NCI-H524 treated with DMSO at 0.1 percent for 48 hours (cell line): ENCODE measurements around the gene TMTC3.
"Not testable (repeated sequence)": the region's sequence is repeated elsewhere in the genome, so short reads cannot be mapped to it uniquely, and the experiment has no call there.

ENCODE experiments used
- DNase-seq: peaks from one replicate; lab custom pipeline; 2025; lab: John Stamatoyannopoulos, UW

The TMTC3 gene

DNA sequence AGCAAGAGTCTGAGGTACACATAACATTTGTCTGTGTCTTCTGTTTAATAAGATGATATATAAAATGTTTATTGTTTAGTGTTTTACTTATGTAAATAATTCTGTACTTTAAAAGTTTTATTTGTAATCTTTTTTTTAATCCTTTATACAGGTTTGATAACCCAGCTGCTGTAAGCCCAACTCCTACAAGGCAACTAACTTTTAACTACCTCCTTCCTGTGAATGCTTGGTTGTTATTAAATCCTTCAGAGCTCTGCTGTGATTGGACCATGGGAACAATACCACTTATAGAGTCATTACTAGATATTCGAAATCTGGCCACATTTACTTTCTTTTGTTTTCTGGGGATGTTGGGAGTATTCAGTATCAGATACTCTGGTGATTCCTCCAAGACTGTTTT, 24.1 kb downstream of the TMTC3 start:
- DNase-seq = no peak

- no peak for DNase-seq
Observed at GRCh38 chr12:88167384-88167783, 25.3 kb downstream of the TMTC3 start.

DNA sequence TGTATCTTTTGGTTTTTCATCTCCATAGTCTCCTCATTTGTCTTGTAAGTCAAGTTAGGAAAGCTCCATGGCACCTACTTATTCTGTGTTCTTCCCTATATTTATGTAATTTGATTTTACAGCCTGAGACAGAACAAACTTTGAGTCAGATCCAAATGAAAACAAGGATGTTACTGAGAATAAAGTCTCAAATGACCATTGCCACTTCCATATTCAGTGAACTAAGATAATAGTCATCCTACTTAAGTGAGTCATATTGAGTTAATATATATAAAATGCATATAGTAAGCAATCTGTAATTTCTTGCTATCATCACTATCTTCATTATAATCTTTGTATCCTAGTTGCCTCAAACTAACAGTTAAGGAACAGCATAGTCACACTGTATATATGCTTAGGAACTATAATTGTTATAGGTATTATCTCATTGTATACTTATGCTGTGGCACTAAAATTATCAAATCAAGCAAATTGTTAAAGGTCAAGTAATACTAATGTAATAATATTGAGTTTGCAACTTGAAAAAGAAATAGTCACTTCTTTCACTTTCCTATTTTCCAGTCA, 30.8 kb downstream of the TMTC3 start:
- no peak for DNase-seq

DNA sequence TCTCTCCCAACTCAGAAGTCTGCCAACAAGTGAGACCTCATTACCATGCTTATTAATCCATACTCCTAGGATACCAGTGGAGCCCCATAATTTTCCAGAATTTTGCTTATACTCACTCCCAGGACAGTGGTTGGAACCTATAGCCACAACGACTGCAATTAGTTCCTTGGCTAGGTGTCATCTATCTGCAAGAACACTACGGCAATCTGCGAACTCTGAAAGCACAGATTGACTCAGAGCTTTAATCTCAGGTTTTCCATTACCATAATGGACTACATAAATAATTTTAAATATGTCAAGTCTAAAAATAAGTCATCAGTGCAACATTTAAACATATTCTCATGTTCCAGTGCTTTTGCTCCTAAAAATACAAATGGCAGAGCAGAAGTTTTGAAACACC, 33.4 kb downstream of the TMTC3 start:
- no peak for DNase-seq

- DNase-seq = no peak
Observed at GRCh38 chr12:88179436-88180014, 37.4 kb downstream of the TMTC3 start.

GRCh38 chr12:88181881-88182280, 39.8 kb downstream of the TMTC3 start:
- no peak for DNase-seq

GRCh38 chr12:88182416-88182815, 40.3 kb downstream of the TMTC3 start:
- no peak for DNase-seq

DNA sequence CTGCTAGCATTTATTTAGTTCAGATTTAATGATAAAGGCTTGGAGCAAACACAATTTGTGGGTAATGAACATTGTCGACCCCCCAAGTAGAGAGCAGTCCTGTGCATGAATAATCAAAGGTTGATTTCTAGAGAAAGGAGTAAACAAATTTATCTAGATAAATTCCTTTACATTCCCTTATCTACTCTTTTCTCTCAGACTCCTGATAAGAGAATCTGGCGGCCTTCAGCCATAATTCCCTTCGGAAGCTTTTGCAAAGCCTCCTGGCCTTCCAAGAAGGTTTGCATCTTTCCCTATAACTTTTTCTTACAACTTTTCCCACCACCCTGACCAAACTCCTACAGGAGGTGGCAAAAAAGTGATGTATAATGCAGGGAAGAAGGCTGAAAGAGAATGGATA, 42.1 kb downstream of the TMTC3 start:
- no peak for DNase-seq

DNA sequence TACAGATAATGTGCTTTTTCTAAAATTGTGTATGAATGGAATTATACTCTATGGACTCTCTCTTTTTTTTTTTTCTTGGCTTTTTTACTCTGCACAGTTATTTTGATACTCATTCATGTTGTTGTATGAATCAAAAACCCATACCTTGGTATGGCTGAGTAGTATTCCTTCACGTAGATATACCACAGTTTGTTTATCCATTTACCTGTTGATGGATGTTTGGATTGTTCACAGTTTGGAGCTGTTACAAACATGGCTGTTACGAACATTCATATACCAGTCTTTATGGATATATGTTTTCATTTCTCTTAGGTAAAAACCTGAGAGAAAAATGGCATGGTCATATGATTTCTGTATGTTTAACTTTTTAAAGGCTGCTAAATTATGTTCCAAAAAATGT, 43.2 kb downstream of the TMTC3 start:
- no peak for DNase-seq

DNA sequence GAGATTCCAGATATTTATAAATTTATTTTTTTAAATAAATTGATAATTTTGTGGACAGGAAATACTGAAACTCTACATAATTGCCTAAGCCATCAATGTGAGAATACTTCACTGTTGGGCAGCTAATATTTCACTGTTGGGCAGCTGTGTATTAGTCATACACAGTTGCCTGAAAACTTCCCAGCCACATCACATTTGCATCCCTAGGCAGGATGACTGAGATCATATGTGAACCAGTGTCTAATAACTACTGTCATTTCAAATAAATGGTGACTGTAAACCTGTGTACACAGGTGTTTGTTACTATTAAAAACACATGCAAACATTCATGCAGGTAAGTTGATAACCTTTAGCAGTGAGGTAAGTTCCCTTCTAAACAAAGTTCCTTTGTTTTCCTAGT, 43.9 kb downstream of the TMTC3 start:
- DNase-seq = no peak

DNA sequence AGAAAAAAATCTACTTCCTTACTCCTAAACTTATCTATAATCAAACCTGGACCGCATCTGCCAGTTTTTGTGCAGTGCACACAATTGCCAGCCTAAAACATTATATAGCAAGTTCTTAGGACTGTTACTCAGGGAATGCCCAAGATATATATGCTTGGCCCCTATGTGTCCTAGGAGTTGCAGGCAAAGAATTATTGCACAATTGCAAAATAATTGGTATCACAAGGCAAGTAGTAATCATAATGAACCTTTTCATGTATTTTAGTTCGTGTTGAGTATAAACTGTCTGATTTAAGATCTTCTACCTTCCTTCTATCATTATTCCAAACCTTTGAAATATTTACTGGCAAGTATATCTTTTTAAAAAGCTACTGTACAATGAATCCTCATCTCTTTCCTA, 45.5 kb downstream of the TMTC3 start:
- DNase-seq = no peak

GRCh38 chr12:88188180-88188579, 46.1 kb downstream of the TMTC3 start:
- no peak for DNase-seq

GRCh38 chr12:88192426-88192825, 50.3 kb downstream of the TMTC3 start:
- no peak for DNase-seq

- DNase-seq = no peak
Observed at GRCh38 chr12:88194868-88195267, 52.8 kb downstream of the TMTC3 start.

- no peak for DNase-seq
Observed at GRCh38 chr12:88200029-88200428, 57.9 kb downstream of the TMTC3 start.

GRCh38 chr12:88202500-88202899, 60.4 kb downstream of the TMTC3 start:
- no peak for DNase-seq

- no peak for DNase-seq
Observed at GRCh38 chr12:88206601-88207000, 64.5 kb downstream of the TMTC3 start.

DNA sequence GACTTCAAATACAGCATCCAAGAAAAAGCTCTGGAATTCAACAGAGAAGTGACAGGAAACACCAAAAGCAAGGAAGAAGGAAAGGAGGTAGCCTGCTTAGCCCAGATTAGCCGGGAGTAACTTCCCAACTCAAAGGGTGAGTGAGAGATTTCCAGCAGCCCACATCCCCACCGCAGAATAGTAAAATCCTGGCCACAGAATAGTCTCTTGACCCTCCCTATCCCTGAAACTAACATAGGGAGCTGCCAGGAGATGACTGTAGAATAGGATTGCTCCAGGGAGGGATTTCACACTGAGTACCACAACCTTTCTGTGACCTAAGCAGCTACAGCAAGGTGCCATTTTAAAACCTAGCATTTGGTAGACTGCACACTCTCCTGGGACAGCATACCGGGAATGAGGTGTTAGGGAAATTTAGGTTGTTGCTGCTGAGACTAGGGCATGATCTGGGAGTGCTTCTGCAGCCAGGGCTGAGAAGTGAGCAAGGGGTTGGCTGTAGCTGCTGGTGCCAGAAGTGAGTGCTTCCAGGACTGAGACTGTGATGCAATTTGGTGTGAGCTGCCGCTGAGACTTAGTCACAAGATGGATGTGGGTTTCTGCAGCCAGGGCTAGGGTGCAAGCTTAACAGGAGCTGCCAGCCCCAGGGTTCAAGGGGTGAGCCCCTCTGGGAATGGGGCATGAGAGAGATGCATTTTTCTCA, 66.0 kb downstream of the TMTC3 start:
- DNase-seq = no peak

- no peak for DNase-seq
Observed at GRCh38 chr12:88208661-88209060, 66.6 kb downstream of the TMTC3 start.

- DNase-seq = not testable (repeated sequence)
Observed at GRCh38 chr12:88210311-88210710, 68.2 kb downstream of the TMTC3 start.

GRCh38 chr12:88218293-88218692, 76.2 kb downstream of the TMTC3 start:
- DNase-seq = no peak

GRCh38 chr12:88219861-88220260, 77.8 kb downstream of the TMTC3 start:
- no peak for DNase-seq

DNA sequence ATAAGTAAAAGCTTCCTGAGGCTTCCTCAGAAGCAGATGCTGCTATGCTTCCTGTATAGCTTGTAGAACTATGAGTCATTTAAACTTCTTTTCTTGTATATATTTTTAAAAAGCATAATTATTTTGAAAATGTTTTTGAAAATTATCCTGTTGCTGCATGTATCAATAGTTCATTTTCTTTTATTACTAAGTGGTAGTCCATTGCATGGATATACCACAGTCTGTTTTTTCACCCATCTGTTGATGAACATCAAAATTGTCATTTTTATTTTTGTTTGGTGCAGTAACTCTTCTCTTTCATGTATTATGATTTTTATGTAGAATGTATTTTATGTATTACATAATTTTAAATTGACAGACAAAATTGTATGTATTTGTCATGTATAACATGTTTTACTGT, 81.4 kb downstream of the TMTC3 start:
- DNase-seq = no peak

- DNase-seq = no peak
Observed at GRCh38 chr12:88225776-88226175, 83.7 kb downstream of the TMTC3 start.
